ENCODE measurements around the gene PRICKLE1.

GRCh38 chr12:42473561-42473960 lies 116.0 kb downstream of the PRICKLE1 start:
- TF ChIP-seq ZNF24 (IDR thresholded peaks at IDR 0.05) (no peak), FOXJ3 (CRISPR knock-in tag; IDR thresholded peaks at IDR 0.05; ENCODE audit: borderline replicate concordance) (no peak), CTCF (CRISPR knock-in tag; IDR thresholded peaks at IDR 0.05) (no peak), POLR2A (IDR thresholded peaks at IDR 0.05; ENCODE audit: insufficient read depth in 1 of 2, low read depth in 2 of 2, low read length in 2 of 2) (no peak), ZNF777 (CRISPR knock-in tag; IDR thresholded peaks at IDR 0.05) (no peak)
- TF ChIP-seq, protein P1, sequence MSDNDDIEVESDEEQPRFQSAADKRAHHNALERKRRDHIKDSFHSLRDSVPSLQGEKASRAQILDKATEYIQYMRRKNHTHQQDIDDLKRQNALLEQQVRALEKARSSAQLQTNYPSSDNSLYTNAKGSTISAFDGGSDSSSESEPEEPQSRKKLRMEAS (IDR thresholded peaks at IDR 0.05), result no peak
